ENCODE measurements around the gene RNF157. TPM values are rescaled to one million over a fixed set of nuclear protein-coding genes. Genes with fewer than 3 reads are reported as not detected.

Gene RNF157
- total RNA-seq, 3 donors from 2014 or later: 11.6 to 45.8 (median 17.5) TPM

GRCh38 chr17:76195281-76196096 lies 44.8 kb downstream of the RNF157 start:
- Histone ChIP-seq H3K4me1 (ENCODE audit: low read depth) (no peaks in the 10 kb centered on the region), H3K9me3 (no peaks in the 10 kb centered on the region), H3K36me3 (ENCODE audit: low read depth) (no peaks in the 10 kb centered on the region), H3K4me3 (no peak overlapping the region)
- intact Hi-C loops (cut with DNase I, micrococcal nuclease): no loop called here
- ATAC-seq: no peak
- no peak for TF ChIP-seq CTCF (IDR thresholded peaks at IDR 0.05)
- no peak for DNase-seq

GRCh38 chr17:76193591-76193990 lies 46.7 kb downstream of the RNF157 start:
- Histone ChIP-seq H3K9me3 (no peaks in the 10 kb centered on the region), H3K36me3 (ENCODE audit: low read depth) (no peaks in the 10 kb centered on the region), H3K4me3 (no peak overlapping the region), H3K4me1 (ENCODE audit: low read depth) (no peaks in the 10 kb centered on the region)
- no peak for DNase-seq
- intact Hi-C loops (cut with DNase I, micrococcal nuclease): no loop called here
- no peak for TF ChIP-seq CTCF (IDR thresholded peaks at IDR 0.05)
- no peak for ATAC-seq

GRCh38 chr17:76191896-76192295 lies 48.4 kb downstream of the RNF157 start:
- DNase-seq (no peak), ATAC-seq (peak; percentile 78)

GRCh38 chr17:76189741-76190140 lies 50.6 kb downstream of the RNF157 start:
- H3K4me1 ChIP-seq (ENCODE audit: low read depth): no peaks in the 10 kb centered on the region
- TF ChIP-seq CTCF (IDR thresholded peaks at IDR 0.05): no peak
- no peak for DNase-seq
- no peaks in the 10 kb centered on the region for H3K36me3 ChIP-seq (ENCODE audit: low read depth)
- intact Hi-C loops (cut with DNase I, micrococcal nuclease): loop anchor here in 1 of 2 donors (10.0 kb wide), 2 partner anchors 65 to 85 kb away; no protein-coding TSS in a partner anchor
- ATAC-seq: no peak
- no peak overlapping the region for H3K4me3 ChIP-seq
- H3K9me3 ChIP-seq: no peaks in the 10 kb centered on the region

More at GRCh38 chr17:76191896-76192295, 48.4 kb downstream of the RNF157 start:
- H3K9me3 ChIP-seq: no peaks in the 10 kb centered on the region
- no peak overlapping the region for H3K4me3 ChIP-seq
- TF ChIP-seq CTCF (IDR thresholded peaks at IDR 0.05): no peak
- no peaks in the 10 kb centered on the region for H3K36me3 ChIP-seq (ENCODE audit: low read depth)
- H3K4me1 ChIP-seq (ENCODE audit: low read depth): no peaks in the 10 kb centered on the region
- intact Hi-C loops (cut with DNase I, micrococcal nuclease): no loop called here

GRCh38 chr17:76189247-76189646 lies 51.0 kb downstream of the RNF157 start:
- Histone ChIP-seq H3K9me3 (no peaks in the 10 kb centered on the region), H3K36me3 (ENCODE audit: low read depth) (no peaks in the 10 kb centered on the region), H3K4me3 (no peak overlapping the region), H3K4me1 (ENCODE audit: low read depth) (no peaks in the 10 kb centered on the region)
- ATAC-seq (no peak), DNase-seq (no peak)
- TF ChIP-seq CTCF (IDR thresholded peaks at IDR 0.05): no peak
- intact Hi-C loops (cut with DNase I, micrococcal nuclease): loop anchor here in 1 of 2 donors (10.0 kb wide), 2 partner anchors 64 to 86 kb away; no protein-coding TSS in a partner anchor

Measured in mucosa of descending colon (tissue), 3 donors.